ENCODE measurements around the gene KRTAP5-10. TPM values are rescaled to one million over a fixed set of nuclear protein-coding genes. Genes with fewer than 3 reads are reported as not detected.
"Not testable (repeated sequence)": the region's sequence is repeated elsewhere in the genome, so short reads cannot be mapped to it uniquely, and the experiment has no call there.

The KRTAP5-10 gene
- total RNA-seq, 1 experiment from 2014 or later = 0.20 TPM

DNA sequence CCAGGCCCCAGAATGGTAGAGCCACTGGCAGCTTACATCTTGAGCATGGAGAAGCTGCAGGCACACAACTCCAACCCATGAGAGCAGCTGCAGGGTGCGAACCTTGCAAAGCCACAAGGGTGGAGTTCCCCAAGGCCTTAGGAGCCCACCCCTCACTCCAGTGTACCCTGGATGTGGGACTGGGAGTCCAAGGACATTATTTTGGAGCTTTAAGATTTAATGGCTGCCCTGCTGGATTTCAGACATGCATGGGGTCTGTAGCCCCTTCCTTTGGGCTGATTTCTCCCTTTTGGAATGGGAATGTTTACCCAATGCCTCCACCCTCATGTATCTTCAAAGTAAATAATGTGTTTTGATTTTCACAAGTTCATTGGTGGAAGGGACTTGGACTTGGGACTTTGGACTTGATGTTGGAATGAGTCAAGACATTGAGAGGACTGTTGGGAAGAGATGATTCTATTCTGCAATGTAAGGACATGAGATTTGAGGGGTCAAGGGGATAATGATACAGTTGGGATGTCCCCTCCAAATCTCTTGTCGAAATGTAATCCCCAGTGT, 39.3 kb upstream of the KRTAP5-10 start:
- POLR2A ChIA-PET = no interaction called here
- Histone ChIP-seq H3K9ac (ENCODE audit: low read length) (no peak overlapping the region), H3K27me3 (ENCODE audit: insufficient read depth, low read length) (no peaks in the 10 kb centered on the region), H3K79me2 (ENCODE audit: insufficient read depth, low read length) (no peaks in the 10 kb centered on the region), H3K4me2 (ENCODE audit: low read length) (no peak overlapping the region), H3K4me1 (ENCODE audit: control insufficient read depth in 1 of 2, insufficient read depth in 2 of 2, low read length in 2 of 2) (no peaks in the 10 kb centered on the region), H3K9me3 (ENCODE audit: control insufficient read depth in 1 of 2, insufficient read depth in 1 of 2, low read depth in 1 of 2, low read length in 2 of 2) (no peaks in the 10 kb centered on the region), H3K36me3 (ENCODE audit: control insufficient read depth in 1 of 2, insufficient read depth in 2 of 2, low read length in 2 of 2) (no peaks in the 10 kb centered on the region), H3K9me2 (ENCODE audit: insufficient read depth) (no peaks in the 10 kb centered on the region), H3K4me3 (replicated peaks in 1 of 2; ENCODE audit: low read depth in 1 of 2, low read length in 2 of 2) (no peak overlapping the region), H2AFZ (ENCODE audit: low read depth, low read length, poor library complexity, severe bottlenecking) (no peak overlapping the region), H4K20me1 (ENCODE audit: insufficient read depth) (no peaks in the 10 kb centered on the region), H3K27ac (ENCODE audit: low read depth, low read length) (no peak overlapping the region)
- BruUV-seq (replicated peaks) = no TSS peak
- intact Hi-C loops (cut with micrococcal nuclease) = no loop called here
- DNase-seq (ENCODE audit: low read depth, low spot score) = no peak
- RAD21 ChIA-PET (ENCODE audit: low non-redundant PET in 1 of 2, low total read pairs in 2 of 2, uncharacterized antibody in 2 of 2, unreplicated experiment in 2 of 2) = no interaction called here
- TF ChIP-seq SIN3A (IDR thresholded peaks at IDR 0.05; ENCODE audit: low read depth) (no peak), CBX3 (IDR thresholded peaks at IDR 0.05; ENCODE audit: low read depth) (no peak)
- TF ChIP-seq, protein P1, sequence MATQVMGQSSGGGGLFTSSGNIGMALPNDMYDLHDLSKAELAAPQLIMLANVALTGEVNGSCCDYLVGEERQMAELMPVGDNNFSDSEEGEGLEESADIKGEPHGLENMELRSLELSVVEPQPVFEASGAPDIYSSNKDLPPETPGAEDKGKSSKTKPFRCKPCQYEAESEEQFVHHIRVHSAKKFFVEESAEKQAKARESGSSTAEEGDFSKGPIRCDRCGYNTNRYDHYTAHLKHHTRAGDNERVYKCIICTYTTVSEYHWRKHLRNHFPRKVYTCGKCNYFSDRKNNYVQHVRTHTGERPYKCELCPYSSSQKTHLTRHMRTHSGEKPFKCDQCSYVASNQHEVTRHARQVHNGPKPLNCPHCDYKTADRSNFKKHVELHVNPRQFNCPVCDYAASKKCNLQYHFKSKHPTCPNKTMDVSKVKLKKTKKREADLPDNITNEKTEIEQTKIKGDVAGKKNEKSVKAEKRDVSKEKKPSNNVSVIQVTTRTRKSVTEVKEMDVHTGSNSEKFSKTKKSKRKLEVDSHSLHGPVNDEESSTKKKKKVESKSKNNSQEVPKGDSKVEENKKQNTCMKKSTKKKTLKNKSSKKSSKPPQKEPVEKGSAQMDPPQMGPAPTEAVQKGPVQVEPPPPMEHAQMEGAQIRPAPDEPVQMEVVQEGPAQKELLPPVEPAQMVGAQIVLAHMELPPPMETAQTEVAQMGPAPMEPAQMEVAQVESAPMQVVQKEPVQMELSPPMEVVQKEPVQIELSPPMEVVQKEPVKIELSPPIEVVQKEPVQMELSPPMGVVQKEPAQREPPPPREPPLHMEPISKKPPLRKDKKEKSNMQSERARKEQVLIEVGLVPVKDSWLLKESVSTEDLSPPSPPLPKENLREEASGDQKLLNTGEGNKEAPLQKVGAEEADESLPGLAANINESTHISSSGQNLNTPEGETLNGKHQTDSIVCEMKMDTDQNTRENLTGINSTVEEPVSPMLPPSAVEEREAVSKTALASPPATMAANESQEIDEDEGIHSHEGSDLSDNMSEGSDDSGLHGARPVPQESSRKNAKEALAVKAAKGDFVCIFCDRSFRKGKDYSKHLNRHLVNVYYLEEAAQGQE (IDR thresholded peaks at IDR 0.05; ENCODE audit: low read depth) = no peak
- no peak for ATAC-seq
- CTCF ChIA-PET = no interaction called here

DNA sequence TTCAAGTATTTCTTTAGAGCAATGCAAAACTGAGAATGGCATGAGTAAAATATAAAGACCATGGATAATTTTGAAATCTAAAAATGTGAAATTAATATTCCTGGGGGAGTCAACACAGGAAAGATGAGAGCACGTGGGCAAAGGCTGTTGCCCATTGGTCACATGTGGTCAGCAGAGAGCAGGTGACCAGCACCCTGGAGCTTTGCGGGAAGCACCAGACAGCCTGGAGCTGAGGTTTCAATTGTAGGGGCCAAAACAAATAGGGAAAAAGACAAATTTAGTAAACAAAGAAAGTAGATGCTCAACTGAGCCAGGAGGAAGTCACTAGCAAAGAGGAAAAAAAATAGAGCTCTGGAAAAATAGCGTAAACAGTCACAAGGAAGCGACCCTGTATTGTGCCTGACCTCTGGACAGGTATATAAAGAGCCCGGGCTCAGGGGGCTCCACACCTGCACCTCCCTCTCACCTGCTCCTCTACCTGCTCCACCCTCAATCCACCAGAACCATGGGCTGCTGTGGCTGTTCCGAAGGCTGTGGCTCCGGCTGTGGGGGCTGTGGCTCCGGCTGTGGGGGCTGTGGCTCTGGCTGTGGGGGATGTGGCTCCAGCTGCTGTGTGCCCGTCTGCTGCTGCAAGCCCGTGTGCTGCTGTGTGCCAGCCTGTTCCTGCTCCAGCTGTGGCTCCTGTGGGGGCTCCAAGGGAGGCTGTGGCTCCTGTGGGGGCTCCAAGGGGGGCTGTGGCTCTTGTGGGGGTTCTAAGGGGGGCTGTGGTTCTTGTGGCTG, 38.4 kb upstream of the KRTAP5-10 start, which contains the start of gene KRTAP5-7:
Gene KRTAP5-7, plus strand, starts transcription at position 472 of the 780 bp plus-strand sequence. Its CDS starts 34 bp downstream, at position 506.
- ATAC-seq; H3K27ac ChIP-seq (ENCODE audit: low read depth, low read length); H3K4me2 ChIP-seq (ENCODE audit: low read length); H4K20me1 ChIP-seq (ENCODE audit: insufficient read depth); H2AFZ ChIP-seq (ENCODE audit: low read depth, low read length, poor library complexity, severe bottlenecking); H3K36me3 ChIP-seq (ENCODE audit: control insufficient read depth in 1 of 2, insufficient read depth in 2 of 2, low read length in 2 of 2); H3K9me2 ChIP-seq (ENCODE audit: insufficient read depth); H3K79me2 ChIP-seq (ENCODE audit: insufficient read depth, low read length); H3K27me3 ChIP-seq (ENCODE audit: insufficient read depth, low read length); RAD21 ChIA-PET (ENCODE audit: low non-redundant PET in 1 of 2, low total read pairs in 2 of 2, uncharacterized antibody in 2 of 2, unreplicated experiment in 2 of 2); CTCF ChIA-PET; BruUV-seq (replicated peaks); H3K9ac ChIP-seq (ENCODE audit: low read length); H3K4me3 ChIP-seq (replicated peaks in 1 of 2; ENCODE audit: low read depth in 1 of 2, low read length in 2 of 2); H3K4me1 ChIP-seq (ENCODE audit: control insufficient read depth in 1 of 2, insufficient read depth in 2 of 2, low read length in 2 of 2); DNase-seq (ENCODE audit: low read depth, low spot score); H3K9me3 ChIP-seq (ENCODE audit: control insufficient read depth in 1 of 2, insufficient read depth in 1 of 2, low read depth in 1 of 2, low read length in 2 of 2); POLR2A ChIA-PET; intact Hi-C loops (cut with micrococcal nuclease): not testable (repeated sequence)

All from HCT116 (cell line).